Measurements from ENCODE around the gene PHACTR1. TPM values are rescaled to one million over a fixed set of nuclear protein-coding genes. Genes with fewer than 3 reads are reported as not detected.

PHACTR1 gene
- total and polyA plus RNA-seq, 9 of the 15 experiments (the other 6 are each of a cell fraction or from before 2014, with no cell fraction given), result 11.5 to 32.6 (median 22.0) TPM

DNA sequence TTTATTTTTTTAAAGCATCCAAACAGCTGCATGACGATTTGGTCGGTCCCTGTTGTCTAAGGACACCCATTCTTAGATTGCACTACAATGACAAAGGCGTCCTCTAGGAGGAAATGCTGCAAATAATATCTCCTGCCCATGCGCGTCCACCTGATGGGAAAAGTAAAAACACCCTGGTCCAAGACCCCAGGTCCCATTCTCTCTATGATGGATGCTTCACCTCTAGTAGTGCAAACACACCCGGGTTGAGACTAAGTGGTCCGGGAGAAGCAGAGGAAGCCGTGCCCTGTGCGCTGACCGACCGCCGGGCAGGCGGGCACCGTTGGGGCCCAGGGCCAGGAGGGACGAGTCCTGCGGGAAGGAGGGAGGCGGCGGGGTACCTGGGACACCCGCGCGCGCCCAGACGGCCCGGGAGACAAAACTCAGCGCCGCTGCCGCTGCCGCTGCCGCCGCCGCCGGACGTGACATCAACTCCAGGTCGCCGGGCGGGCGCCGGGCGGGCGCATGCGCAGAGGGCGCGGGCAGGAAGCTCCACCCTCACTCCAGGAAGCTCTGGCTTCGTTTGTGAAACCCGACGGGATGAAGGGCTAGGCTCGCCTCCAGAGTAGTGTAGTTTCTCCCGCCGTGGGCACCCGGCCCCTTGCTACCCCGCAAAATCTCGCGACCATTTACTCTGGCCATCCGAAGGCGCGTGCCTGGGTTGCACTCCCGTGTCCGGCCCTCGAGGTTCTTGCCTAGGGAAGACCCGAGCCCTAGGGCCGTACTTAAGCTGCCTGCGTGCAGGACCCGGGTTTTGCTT is 611.7 kb downstream of the PHACTR1 start, which contains the start of gene TBC1D7 (continued):
- TF ChIP-seq ZBTB40 (IDR thresholded peaks at IDR 0.05), result peak; percentile 79
- TF ChIP-seq ZBTB40 (CRISPR knock-in tag; IDR thresholded peaks at IDR 0.05), result no peak
- no peak for TF ChIP-seq HOXB6 (CRISPR knock-in tag; IDR thresholded peaks at IDR 0.05; ENCODE audit: borderline replicate concordance)
- TF ChIP-seq LARP7 (IDR thresholded peaks at IDR 0.05), result no peak
- TF ChIP-seq DDX20 (tag; IDR thresholded peaks at IDR 0.05; ENCODE audit: low read depth), result no peak
- no peak for TF ChIP-seq ZNF561 (CRISPR knock-in tag; conservative IDR thresholded peaks at IDR 0.05)
- TF ChIP-seq, protein P1, sequence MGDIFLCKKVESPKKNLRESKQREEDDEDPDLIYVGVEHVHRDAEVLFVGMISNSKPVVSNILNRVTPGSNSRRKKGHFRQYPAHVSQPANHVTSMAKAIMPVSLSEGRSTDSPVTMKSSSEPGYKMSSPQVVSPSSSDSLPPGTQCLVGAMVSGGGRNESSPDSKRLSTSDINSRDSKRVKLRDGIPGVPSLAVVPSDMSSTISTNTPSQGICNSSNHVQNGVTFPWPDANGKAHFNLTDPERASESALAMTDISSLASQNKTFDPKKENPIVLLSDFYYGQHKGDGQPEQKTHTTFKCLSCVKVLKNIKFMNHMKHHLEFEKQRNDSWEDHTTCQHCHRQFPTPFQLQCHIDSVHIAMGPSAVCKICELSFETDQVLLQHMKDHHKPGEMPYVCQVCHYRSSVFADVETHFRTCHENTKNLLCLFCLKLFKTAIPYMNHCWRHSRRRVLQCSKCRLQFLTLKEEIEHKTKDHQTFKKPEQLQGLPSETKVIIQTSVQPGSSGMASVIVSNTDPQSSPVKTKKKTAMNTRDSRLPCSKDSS (IDR thresholded peaks at IDR 0.05; ENCODE audit: low read depth, partially characterized antibody), result no peak
- no peak for TF ChIP-seq PTBP1 (IDR thresholded peaks at IDR 0.05; ENCODE audit: low read depth, low read length)
- TF ChIP-seq CHAMP1 (IDR thresholded peaks at IDR 0.05), result no peak
- TF ChIP-seq, protein P2, sequence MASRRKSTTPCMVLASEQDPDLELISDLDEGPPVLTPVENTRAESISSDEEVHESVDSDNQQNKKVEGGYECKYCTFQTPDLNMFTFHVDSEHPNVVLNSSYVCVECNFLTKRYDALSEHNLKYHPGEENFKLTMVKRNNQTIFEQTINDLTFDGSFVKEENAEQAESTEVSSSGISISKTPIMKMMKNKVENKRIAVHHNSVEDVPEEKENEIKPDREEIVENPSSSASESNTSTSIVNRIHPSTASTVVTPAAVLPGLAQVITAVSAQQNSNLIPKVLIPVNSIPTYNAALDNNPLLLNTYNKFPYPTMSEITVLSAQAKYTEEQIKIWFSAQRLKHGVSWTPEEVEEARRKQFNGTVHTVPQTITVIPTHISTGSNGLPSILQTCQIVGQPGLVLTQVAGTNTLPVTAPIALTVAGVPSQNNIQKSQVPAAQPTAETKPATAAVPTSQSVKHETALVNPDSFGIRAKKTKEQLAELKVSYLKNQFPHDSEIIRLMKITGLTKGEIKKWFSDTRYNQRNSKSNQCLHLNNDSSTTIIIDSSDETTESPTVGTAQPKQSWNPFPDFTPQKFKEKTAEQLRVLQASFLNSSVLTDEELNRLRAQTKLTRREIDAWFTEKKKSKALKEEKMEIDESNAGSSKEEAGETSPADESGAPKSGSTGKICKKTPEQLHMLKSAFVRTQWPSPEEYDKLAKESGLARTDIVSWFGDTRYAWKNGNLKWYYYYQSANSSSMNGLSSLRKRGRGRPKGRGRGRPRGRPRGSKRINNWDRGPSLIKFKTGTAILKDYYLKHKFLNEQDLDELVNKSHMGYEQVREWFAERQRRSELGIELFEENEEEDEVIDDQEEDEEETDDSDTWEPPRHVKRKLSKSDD (conservative IDR thresholded peaks at IDR 0.05; ENCODE audit: low read length), result no peak
